Coronary artery (tissue), 2 donors: ENCODE results near the gene TRAPPC4.
"Not testable (repeated sequence)": the region's sequence is repeated elsewhere in the genome, so short reads cannot be mapped to it uniquely, and the experiment has no call there.

Source experiments
- DNase-seq: peaks from one replicate; pipeline ENCODE4 v3.0.0-alpha.2; 2017; ENCODE audit warnings: low spot score
- H3K27ac ChIP-seq, 2 donors: fragments of 200-600 bp; sonication (generic); one replicate each; pipeline ENCODE4 v1.5.1; 2016 to 2019
- H3K4me3 ChIP-seq: fragments of 200-600 bp; sonication (generic); 2 replicates; pipeline ENCODE4 v1.5.1; 2016; ENCODE audit warnings: mild to moderate bottlenecking, moderate library complexity
- TF ChIP-seq, protein P1 (sequence below): fragments of 200-600 bp; sonication (generic); IDR thresholded peaks from one replicate; pipeline ENCODE4 v1.5.1; 2019; ENCODE audit warnings: antibody characterized with exemption

TRAPPC4 gene

DNA sequence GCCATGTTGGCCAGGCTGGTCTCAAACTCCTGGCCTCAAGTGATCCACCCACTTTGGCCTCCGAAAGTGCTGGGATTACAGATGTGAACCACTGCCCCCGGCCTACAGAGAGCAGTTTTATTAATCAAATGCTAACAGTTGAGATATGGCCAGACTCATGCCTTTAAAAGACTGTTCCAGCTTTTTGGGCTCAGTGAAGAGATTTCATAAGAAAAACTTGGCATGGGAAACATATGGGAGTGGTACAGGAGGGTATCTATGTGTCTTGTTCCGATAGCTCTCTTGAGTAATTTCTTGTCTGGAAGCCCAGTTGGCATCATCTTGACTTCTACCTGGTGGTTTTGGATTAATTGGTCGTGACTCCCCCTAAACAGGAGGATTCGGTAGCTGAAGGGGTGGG lies 20.3 kb downstream of the TRAPPC4 start:
- Histone ChIP-seq H3K27ac (no peak overlapping the region), H3K4me3 (no peak overlapping the region)
- no peak for DNase-seq
- TF ChIP-seq, protein P1, sequence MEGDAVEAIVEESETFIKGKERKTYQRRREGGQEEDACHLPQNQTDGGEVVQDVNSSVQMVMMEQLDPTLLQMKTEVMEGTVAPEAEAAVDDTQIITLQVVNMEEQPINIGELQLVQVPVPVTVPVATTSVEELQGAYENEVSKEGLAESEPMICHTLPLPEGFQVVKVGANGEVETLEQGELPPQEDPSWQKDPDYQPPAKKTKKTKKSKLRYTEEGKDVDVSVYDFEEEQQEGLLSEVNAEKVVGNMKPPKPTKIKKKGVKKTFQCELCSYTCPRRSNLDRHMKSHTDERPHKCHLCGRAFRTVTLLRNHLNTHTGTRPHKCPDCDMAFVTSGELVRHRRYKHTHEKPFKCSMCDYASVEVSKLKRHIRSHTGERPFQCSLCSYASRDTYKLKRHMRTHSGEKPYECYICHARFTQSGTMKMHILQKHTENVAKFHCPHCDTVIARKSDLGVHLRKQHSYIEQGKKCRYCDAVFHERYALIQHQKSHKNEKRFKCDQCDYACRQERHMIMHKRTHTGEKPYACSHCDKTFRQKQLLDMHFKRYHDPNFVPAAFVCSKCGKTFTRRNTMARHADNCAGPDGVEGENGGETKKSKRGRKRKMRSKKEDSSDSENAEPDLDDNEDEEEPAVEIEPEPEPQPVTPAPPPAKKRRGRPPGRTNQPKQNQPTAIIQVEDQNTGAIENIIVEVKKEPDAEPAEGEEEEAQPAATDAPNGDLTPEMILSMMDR, result no peak

DNA sequence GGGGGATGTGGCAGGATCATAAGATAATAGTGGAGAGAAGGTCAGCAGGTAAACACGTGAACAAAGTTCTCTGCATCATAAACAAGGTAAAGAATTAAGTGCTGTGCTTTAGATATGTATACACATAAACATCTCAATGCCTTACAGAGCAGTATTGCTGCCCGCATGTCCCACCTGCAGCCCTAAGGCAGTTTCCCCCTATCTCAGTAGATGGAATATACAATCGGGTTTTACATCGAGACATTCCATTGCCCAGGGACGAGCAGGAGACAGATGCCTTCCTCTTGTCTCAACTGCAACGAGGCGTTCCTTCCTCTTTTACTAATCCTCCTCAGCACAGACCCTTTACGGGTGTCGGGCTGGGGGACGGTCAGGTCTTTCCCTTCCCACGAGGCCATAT lies 20.9 kb downstream of the TRAPPC4 start:
- not testable (repeated sequence) for H3K4me3 ChIP-seq, DNase-seq, H3K27ac ChIP-seq

DNA sequence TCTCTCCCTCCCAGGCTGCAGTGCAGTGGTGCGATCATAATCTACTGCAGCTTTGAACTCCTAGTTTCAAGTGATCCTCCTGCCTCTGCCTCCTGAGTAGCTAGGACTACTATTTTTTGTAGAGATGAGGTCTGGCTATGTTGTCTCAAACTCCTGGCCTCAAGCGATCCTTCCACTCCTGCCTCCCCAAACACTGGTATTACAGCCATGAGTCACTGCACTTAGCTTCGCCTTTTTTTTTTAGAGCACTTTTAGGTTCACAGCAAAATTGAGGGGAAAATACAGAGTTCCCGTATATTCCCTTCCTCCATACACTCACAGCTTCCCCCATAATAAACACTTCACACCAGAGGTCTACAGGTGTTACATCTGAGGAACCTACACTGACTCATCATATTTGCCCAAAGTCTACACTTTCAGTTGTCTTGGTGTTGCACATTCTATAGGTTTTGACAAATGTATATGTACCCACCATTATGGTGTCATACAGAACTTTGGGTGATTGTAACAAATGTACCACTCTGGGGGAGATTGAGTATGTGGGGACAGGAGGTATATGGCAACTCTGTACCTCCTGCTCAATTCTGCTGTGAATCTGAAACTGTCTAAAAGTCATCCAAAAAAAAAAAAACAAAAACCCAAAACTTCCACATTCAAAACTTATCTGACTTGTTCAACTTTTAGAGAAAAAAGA lies 23.4 kb downstream of the TRAPPC4 start:
- Histone ChIP-seq H3K27ac (no peak overlapping the region), H3K4me3 (no peak overlapping the region)
- DNase-seq, result no peak
- TF ChIP-seq, protein P1, result no peak

DNA sequence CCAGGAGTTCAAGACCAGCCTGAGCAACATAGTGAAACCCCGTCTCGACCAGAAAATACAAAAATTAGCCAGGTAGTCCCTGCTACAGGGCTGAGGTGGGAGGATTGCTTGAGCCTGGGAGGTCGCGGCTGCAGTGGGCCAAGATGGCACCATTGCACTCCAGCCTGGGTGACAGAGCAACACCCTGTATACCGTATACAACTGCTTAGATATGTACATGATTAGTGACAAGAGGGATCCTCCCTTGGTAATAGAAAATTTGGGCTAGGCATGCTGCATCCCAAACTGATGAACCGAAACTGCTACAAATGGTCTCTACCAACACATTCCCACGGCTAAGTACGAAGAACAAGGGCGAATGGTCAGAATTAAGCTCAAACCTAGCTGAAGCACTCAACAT lies 24.4 kb downstream of the TRAPPC4 start:
- Histone ChIP-seq H3K27ac (no peak overlapping the region), H3K4me3 (no peak overlapping the region)
- no peak for DNase-seq
- TF ChIP-seq, protein P1, result no peak

DNA sequence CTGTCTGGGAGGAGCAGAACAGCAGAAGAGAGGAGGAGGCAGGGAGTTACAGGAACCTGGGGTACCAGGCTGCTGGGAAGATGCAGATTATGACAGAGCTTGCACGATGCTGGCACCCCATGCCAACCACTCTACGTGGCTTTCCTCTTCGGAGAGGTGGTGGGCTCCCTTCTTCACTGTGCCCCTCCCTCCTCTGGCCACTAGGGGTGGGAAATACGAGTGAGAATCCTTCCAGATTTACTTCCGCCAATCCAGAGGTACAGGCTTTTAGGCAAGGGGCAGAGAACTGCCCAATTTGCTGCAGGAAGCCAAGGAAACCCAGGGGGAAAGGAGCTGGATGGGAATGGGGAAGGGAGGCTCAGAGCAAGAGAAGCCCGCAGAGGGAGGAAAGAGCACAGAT lies 26.1 kb downstream of the TRAPPC4 start:
- TF ChIP-seq, protein P1, result no peak
- no peak overlapping the region for H3K4me3 ChIP-seq

DNA sequence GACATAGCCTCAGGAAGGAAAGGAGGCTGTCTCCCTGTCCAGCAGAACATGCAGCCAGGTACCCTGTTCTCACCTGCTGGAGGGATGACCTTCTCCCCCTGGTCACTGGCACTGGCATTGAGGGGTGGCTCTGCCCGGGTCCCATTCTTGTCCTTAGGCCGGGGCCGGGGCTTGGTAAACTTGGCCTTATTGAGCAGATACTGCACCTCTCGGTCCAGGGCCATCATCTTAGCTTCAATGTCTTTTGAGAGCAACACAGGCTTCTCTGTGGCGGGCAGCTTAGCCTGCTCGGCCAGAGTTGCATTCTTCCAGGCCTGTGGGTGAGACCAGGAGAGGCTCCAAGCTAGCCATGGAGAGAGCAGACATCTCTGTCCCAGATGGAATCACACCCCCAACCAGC lies 27.9 kb downstream of the TRAPPC4 start:
- DNase-seq, result no peak
- TF ChIP-seq, protein P1, result no peak
- no peak overlapping the region for H3K27ac ChIP-seq
- H3K4me3 ChIP-seq, result no peak overlapping the region

More for the DNA sequence above, 26.1 kb downstream of the TRAPPC4 start:
- H3K27ac ChIP-seq, result no peak overlapping the region
- no peak for DNase-seq

DNA sequence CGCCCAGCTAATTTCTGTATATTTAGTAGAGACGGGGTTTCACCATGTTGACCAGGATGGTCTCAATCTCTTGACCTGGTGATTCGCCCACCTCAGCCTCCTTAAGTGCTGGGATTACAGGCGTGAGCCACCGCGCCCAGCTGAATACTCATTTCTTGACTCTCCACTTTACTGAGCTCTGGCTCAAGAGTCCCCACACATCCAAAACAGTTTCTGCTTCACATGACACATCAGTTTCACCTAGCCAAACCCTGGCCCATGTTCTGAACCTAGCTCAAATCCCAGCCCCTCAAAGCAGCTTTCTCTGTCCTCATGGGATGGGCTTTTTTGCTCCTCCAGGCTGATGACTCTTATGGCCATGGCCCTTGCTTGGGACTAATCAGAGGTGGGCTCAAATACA lies 28.6 kb downstream of the TRAPPC4 start:
- no peak for DNase-seq
- TF ChIP-seq, protein P1, result no peak
- Histone ChIP-seq H3K27ac (no peak overlapping the region), H3K4me3 (no peak overlapping the region)
